K562 (cell line): ENCODE results near the gene DPH5. TPM values are rescaled to one million over a fixed set of nuclear protein-coding genes. Genes with fewer than 3 reads are reported as not detected.

ENCODE experiments used
- ATAC-seq: fragments of 200-7000 bp; cut with Tn5 transposase; 3 replicates; pipeline ENCODE4 v1.9.1; 2020; ENCODE audit warnings: moderate library complexity
- BruUV-seq: library from RNA; stranded (reverse); fragments of 400-500 nt; replicated peaks from 2 replicates; lab custom pipeline; 2021; lab: Mats Ljungman, UMichigan
- CTCF ChIA-PET: fragments of 300-600 bp; formaldehyde crosslinking; extraction: SDS; loops from one replicate; lab custom pipeline; 2021; ENCODE audit warnings: low intra/inter-chr PET ratio; lab: Yijun Ruan, JAX
- POLR2A ChIA-PET: fragments of 300-600, 350-650 bp; sonication (Branson Sonifier 250); formaldehyde crosslinking; extraction: SDS; loops from one replicate; lab custom pipeline; 2021; ENCODE audit warnings: antibody characterized with exemption, inconsistent platforms; lab: Yijun Ruan, JAX
- DNase-seq, 4 experiments: peaks; one replicate each; pipeline versions ENCODE4 v3.0.0 to v3.0.0-alpha.2; 2011 to 2018; ENCODE audit warnings: low spot score in 3 of 4, mixed read lengths in 3 of 4; ENCODE audit errors: extremely low read depth in 1 of 4
- FAIRE-seq: peaks from 2 replicates; lab custom pipeline; 2011; peaks lifted over from hg19 to GRCh38; lab: Jason Lieb, UNC
- H2AFZ ChIP-seq: 2 replicates; pipeline ENCODE4 v1.6.0; 2011; ENCODE audit warnings: low read depth, low read length, control low read depth, inconsistent platforms
- H3K27ac ChIP-seq: fragments of 200-600 bp; 3 replicates; pipeline ENCODE4 v1.8.0; 2011; ENCODE audit warnings: low read depth, mild to moderate bottlenecking, control low read depth, inconsistent platforms, low read length, moderate library complexity, mixed read lengths; ENCODE audit errors: extremely low read depth
- H3K27me3 ChIP-seq, 2 experiments: fragments of 300-600 bp in 1 of 2; 2 replicates in 1 of 2; 3 replicates in 1 of 2; pipeline versions ENCODE4 v1.6.0 to v1.8.0; 2011; ENCODE audit warnings: inconsistent platforms in 2 of 2, low read length in 2 of 2, mild to moderate bottlenecking in 1 of 2, mixed read lengths in 1 of 2, moderate library complexity in 1 of 2; ENCODE audit not compliant: control insufficient read depth in 2 of 2, insufficient read depth in 2 of 2
- H3K36me3 ChIP-seq: fragments of 300-600 bp; 3 replicates; pipeline ENCODE4 v1.8.0; 2011; ENCODE audit warnings: mild to moderate bottlenecking, low read length, inconsistent platforms; ENCODE audit not compliant: control insufficient read depth, insufficient read depth
- H3K4me1 ChIP-seq, 2 experiments: fragments of 200-600 bp in 1 of 2; replicated peaks in 1 of 2; 2 replicates in 1 of 2; 3 replicates in 1 of 2; pipeline versions ENCODE4 v1.5.1 to v1.8.0; 2011; ENCODE audit warnings: inconsistent platforms in 2 of 2, low read length in 2 of 2, mild to moderate bottlenecking in 1 of 2, mixed read lengths in 1 of 2, moderate library complexity in 1 of 2; ENCODE audit not compliant: control insufficient read depth in 2 of 2, insufficient read depth in 2 of 2
- H3K4me2 ChIP-seq: 2 replicates; pipeline ENCODE4 v1.6.1; 2011; ENCODE audit warnings: low read length, control low read depth, inconsistent platforms, mixed read lengths; ENCODE audit not compliant: insufficient read depth
- H3K4me3 ChIP-seq: fragments of 200-600 bp; sonication (generic), shearing (Covaris generic); 2 replicates; pipeline ENCODE4 v1.5.1; 2016; ENCODE audit warnings: control low read depth, inconsistent platforms
- H3K79me2 ChIP-seq: fragments of 200-600 bp; 3 replicates; pipeline ENCODE4 v1.8.0; 2011; ENCODE audit warnings: low read length, inconsistent platforms; ENCODE audit not compliant: control insufficient read depth, insufficient read depth
- H3K9ac ChIP-seq, 2 experiments: 2 replicates each; pipeline versions ENCODE4 v1.6.0 to v1.6.1; 2011; ENCODE audit warnings: low read depth in 2 of 2, low read length in 2 of 2, control low read depth in 1 of 2, inconsistent platforms in 1 of 2, mild to moderate bottlenecking in 1 of 2, mixed read lengths in 1 of 2; ENCODE audit not compliant: insufficient read depth in 1 of 2
- H3K9me1 ChIP-seq: one replicate; pipeline ENCODE4 v1.6.0; 2011; ENCODE audit warnings: inconsistent platforms, mild to moderate bottlenecking, low read length, moderate library complexity; ENCODE audit not compliant: control insufficient read depth, insufficient read depth
- H3K9me3 ChIP-seq: replicated peaks from 2 replicates; pipeline ENCODE4 v1.5.1; 2011; ENCODE audit warnings: low read depth, low read length, inconsistent platforms; ENCODE audit not compliant: control insufficient read depth, insufficient read depth
- H4K20me1 ChIP-seq: replicated peaks from 2 replicates; pipeline ENCODE4 v1.6.1; 2011; ENCODE audit warnings: low read length, inconsistent platforms, mixed read lengths; ENCODE audit not compliant: control insufficient read depth, insufficient read depth
- ADNP ChIP-seq: fragments of 200-800 bp; sonication (Bioruptor generic); IDR thresholded peaks from 2 replicates; pipeline ENCODE4 v1.6.1; 2016; ENCODE audit warnings: missing genetic modification characterization, missing compliant biosample characterization
- ARID4B ChIP-seq: sonication (generic); formaldehyde crosslinking; IDR thresholded peaks from 2 replicates; pipeline ENCODE4 v1.8.0; 2022; ENCODE audit warnings: mild to moderate bottlenecking, missing genetic modification reagents
- ATF3 ChIP-seq, 2 experiments: fragments of 450-650 bp in 1 of 2; sonication (generic) in 1 of 2; formaldehyde crosslinking in 1 of 2; IDR thresholded peaks in 1 of 2; conservative IDR thresholded peaks in 1 of 2; 2 replicates each; pipeline versions ENCODE4 v1.6.1 to v1.8.1; 2016 to 2023; ENCODE audit warnings: mild to moderate bottlenecking in 2 of 2, moderate library complexity in 2 of 2, inconsistent platforms in 1 of 2, missing genetic modification reagents in 1 of 2
- BCOR ChIP-seq: fragments of 450-650 bp; IDR thresholded peaks from 2 replicates; pipeline ENCODE4 v1.6.1; 2016
- CEBPB ChIP-seq: fragments of 450-650 bp; IDR thresholded peaks from 2 replicates; pipeline ENCODE4 v1.6.1; 2016; ENCODE audit warnings: missing genetic modification characterization, missing compliant biosample characterization
- CEBPG ChIP-seq, 3 experiments: fragments of 200-800 bp in 1 of 3; sonication (Bioruptor generic) in 1 of 3; sonication (generic) in 1 of 3; formaldehyde crosslinking in 1 of 3; IDR thresholded peaks in 2 of 3; conservative IDR thresholded peaks in 1 of 3; 2 replicates each; pipeline versions ENCODE4 v1.6.1 to v1.8.0; 2016 to 2022; ENCODE audit warnings: missing compliant biosample characterization in 2 of 3, missing genetic modification characterization in 2 of 3, mild to moderate bottlenecking in 1 of 3, missing genetic modification reagents in 1 of 3
- PHB2 ChIP-seq: fragments of 450-650 bp; IDR thresholded peaks from 2 replicates; pipeline ENCODE4 v1.6.1; 2017; ENCODE audit warnings: low read depth
- ZNF655 ChIP-seq: fragments of 250-450 bp; sonication (Bioruptor Pico); IDR thresholded peaks from 2 replicates; pipeline ENCODE4 v1.5.0; 2021
- in situ Hi-C: fragments of 300-500 bp; cut with MboI; formaldehyde crosslinking; loops from 4 replicates; pipeline ENCODE4 v1.15.0; 2018; ENCODE audit warnings: inconsistent platforms, mixed read lengths
- intact Hi-C: fragments of 100-400 bp; cut with micrococcal nuclease; formaldehyde crosslinking; loops from 2 replicates; pipeline ENCODE4 v1.14.2; 2022
- polyA plus RNA-seq, 8 experiments: library from polyadenylated mRNA; depleted of rRNA in 4 of 8; stranded (reverse) in 5 of 8; unstranded in 3 of 8; fragments of >200 nt; fragmentation: Nextera tagmentation in 2 of 8; fragmentation: Illumina TruSeq in 1 of 8; extraction: Ambion mirVana in 2 of 8; extraction: Trizol in 1 of 8; gene quantifications; 2 replicates each; pipeline versions ENCODE4 v1.2.1 to v1.2.3, GENCODE V29; 2011 to 2014; ENCODE audit warnings: inconsistent platforms in 1 of 8, missing spikeins in 1 of 8
- total RNA-seq, 7 experiments: library from RNA; depleted of rRNA in 6 of 7; stranded (reverse); fragments of >200 nt in 6 of 7; fragmentation: Illumina TruSeq in 2 of 7; extraction: Trizol in 2 of 7; gene quantifications; 2 replicates each; pipeline versions ENCODE4 v1.2.1 to v1.2.3, GENCODE V29; 2011 to 2021; ENCODE audit warnings: low replicate concordance in 1 of 7
- TF ChIP-seq, protein P1 (sequence below): IDR thresholded peaks from 2 replicates; pipeline ENCODE4 v1.6.1; 2011; ENCODE audit warnings: borderline replicate concordance, low read depth, mild to moderate bottlenecking, moderate library complexity, low read length; ENCODE audit not compliant: insufficient read depth, poor library complexity, severe bottlenecking
- TF ChIP-seq, protein P2 (sequence below): fragments of 250-450 bp; sonication (Bioruptor Pico); IDR thresholded peaks from 2 replicates; pipeline ENCODE4 v1.9.0; 2021; ENCODE audit warnings: mild to moderate bottlenecking, inconsistent platforms

Gene DPH5
- total and polyA plus RNA-seq, 9 of the 15 experiments (the other 6 are each of a cell fraction or from before 2014, with no cell fraction given), result 37.6 to 159 (median 89.7) TPM

- Histone ChIP-seq H3K79me2 (no peaks in the 10 kb centered on the region), H3K27me3 (no peaks in the 10 kb centered on the region), H3K4me3 (no peak overlapping the region), H3K27ac (no peak overlapping the region), H4K20me1 (no peaks in the 10 kb centered on the region), H3K4me2 (no peak overlapping the region), H3K4me1 (peaks cover 0 to 15% of the 10 kb centered on the region in 2 experiments; a peak in 3 of 5 replicates), H2AFZ (no peak overlapping the region), H3K9me3 (no peaks in the 10 kb centered on the region), H3K9me1 (no peaks in the 10 kb centered on the region), H3K36me3 (no peaks in the 10 kb centered on the region)
- no peak for DNase-seq
- ChIA-PET POLR2A (interaction anchor here (0.9 kb wide), 1 partner anchor 13 kb away, joined by 3 read pairs; no protein-coding TSS in a partner anchor), CTCF (no interaction called here)
- ATAC-seq, result no peak
- no TSS peak for BruUV-seq
- FAIRE-seq, result no peak
- TF ChIP-seq ARID4B (CRISPR knock-in tag) (no peak), CEBPB (peak; percentile 46), ATF3 (IDR thresholded peaks at IDR 0.05) (peak; percentile 63), ATF3 (CRISPR knock-in tag; conservative IDR thresholded peaks at IDR 0.05) (no peak), BCOR (no peak), PHB2 (no peak), ZNF655 (CRISPR knock-in tag) (no peak), ADNP (no peak), CEBPG (CRISPR knock-in tag; IDR thresholded peaks at IDR 0.05) (no peak), CEBPG (tag; conservative IDR thresholded peaks at IDR 0.05 in 1 of 2, IDR thresholded peaks at IDR 0.05 in 1 of 2) (peak; percentile 60 to 73; a peak in 3 of 4 replicates)
- TF ChIP-seq, protein P1, sequence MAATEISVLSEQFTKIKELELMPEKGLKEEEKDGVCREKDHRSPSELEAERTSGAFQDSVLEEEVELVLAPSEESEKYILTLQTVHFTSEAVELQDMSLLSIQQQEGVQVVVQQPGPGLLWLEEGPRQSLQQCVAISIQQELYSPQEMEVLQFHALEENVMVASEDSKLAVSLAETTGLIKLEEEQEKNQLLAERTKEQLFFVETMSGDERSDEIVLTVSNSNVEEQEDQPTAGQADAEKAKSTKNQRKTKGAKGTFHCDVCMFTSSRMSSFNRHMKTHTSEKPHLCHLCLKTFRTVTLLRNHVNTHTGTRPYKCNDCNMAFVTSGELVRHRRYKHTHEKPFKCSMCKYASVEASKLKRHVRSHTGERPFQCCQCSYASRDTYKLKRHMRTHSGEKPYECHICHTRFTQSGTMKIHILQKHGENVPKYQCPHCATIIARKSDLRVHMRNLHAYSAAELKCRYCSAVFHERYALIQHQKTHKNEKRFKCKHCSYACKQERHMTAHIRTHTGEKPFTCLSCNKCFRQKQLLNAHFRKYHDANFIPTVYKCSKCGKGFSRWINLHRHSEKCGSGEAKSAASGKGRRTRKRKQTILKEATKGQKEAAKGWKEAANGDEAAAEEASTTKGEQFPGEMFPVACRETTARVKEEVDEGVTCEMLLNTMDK, result no peak
- TF ChIP-seq, protein P2, sequence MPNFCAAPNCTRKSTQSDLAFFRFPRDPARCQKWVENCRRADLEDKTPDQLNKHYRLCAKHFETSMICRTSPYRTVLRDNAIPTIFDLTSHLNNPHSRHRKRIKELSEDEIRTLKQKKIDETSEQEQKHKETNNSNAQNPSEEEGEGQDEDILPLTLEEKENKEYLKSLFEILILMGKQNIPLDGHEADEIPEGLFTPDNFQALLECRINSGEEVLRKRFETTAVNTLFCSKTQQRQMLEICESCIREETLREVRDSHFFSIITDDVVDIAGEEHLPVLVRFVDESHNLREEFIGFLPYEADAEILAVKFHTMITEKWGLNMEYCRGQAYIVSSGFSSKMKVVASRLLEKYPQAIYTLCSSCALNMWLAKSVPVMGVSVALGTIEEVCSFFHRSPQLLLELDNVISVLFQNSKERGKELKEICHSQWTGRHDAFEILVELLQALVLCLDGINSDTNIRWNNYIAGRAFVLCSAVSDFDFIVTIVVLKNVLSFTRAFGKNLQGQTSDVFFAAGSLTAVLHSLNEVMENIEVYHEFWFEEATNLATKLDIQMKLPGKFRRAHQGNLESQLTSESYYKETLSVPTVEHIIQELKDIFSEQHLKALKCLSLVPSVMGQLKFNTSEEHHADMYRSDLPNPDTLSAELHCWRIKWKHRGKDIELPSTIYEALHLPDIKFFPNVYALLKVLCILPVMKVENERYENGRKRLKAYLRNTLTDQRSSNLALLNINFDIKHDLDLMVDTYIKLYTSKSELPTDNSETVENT (CRISPR knock-in tag), result no peak
- TF ChIP-seq, all 486 proteins: peak for 3
- no peak overlapping the region for H3K9ac ChIP-seq
- intact Hi-C loops, result no loop called here
- in situ Hi-C loops, result no loop called here
Observed at GRCh38 chr1:101055623-101056022, 30.0 kb upstream of the DPH5 start.
